Uterus (tissue), 4 donors: ENCODE results near the gene SMIM28. TPM values are rescaled to one million over a fixed set of nuclear protein-coding genes. Genes with fewer than 3 reads are reported as not detected.

ENCODE experiments used
- DNase-seq, 2 donors: peaks; one replicate each; pipeline ENCODE4 v3.0.0-alpha.2; 2019 to 2020
- H3K27ac ChIP-seq, 2 donors: fragments of 200-600 bp; sonication (generic); 1 replicate in 1 of 2; 2 replicates in 1 of 2; pipeline ENCODE4 v1.5.1; 2016 to 2018
- H3K27me3 ChIP-seq, 2 donors: fragments of 200-600 bp; sonication (generic); one replicate each; pipeline ENCODE4 v1.5.1; 2018 to 2019; ENCODE audit warnings: control low read depth in 1 of 2
- H3K36me3 ChIP-seq, 2 donors: fragments of 200-600 bp; sonication (generic); one replicate each; pipeline ENCODE4 v1.5.1; 2019; ENCODE audit warnings: control low read depth in 1 of 2
- H3K4me1 ChIP-seq, 2 donors: fragments of 200-600 bp; sonication (generic); one replicate each; pipeline ENCODE4 v1.5.1; 2018 to 2019; ENCODE audit warnings: control low read depth in 1 of 2
- H3K4me3 ChIP-seq, 2 donors: fragments of 200-600 bp; sonication (generic); 1 replicate in 1 of 2; 2 replicates in 1 of 2; pipeline ENCODE4 v1.5.1; 2018 to 2019; ENCODE audit warnings: mild to moderate bottlenecking in 1 of 2
- H3K9me3 ChIP-seq, 2 donors: fragments of 200-600 bp; sonication (generic); one replicate each; pipeline ENCODE4 v1.5.1; 2019; ENCODE audit warnings: control low read depth in 1 of 2
- POLR2A ChIP-seq, 2 donors: fragments of 450-650 bp; IDR thresholded peaks; one replicate each; pipeline ENCODE4 v1.6.1; 2016; ENCODE audit warnings: antibody characterized with exemption in 2 of 2, mild to moderate bottlenecking in 1 of 2, moderate library complexity in 1 of 2
- intact Hi-C: fragments of 100-400 bp; cut with DNase I; formaldehyde crosslinking; loops from one replicate; pipeline ENCODE4 v1.15.1; 2023; ENCODE audit warnings: low total_unique reads
- total RNA-seq, 4 donors: library from RNA; depleted of rRNA in 3 of 4; stranded (reverse); fragments of >200 nt in 3 of 4; gene quantifications; one replicate each; pipeline versions ENCODE4 v1.1.0 to v1.2.4, GENCODE V29; 2014 to 2023
- TF ChIP-seq, protein P1 (sequence below), 4 experiments: fragments of 200-600 bp in 2 of 4; fragments of 450-650 bp in 2 of 4; sonication (generic) in 2 of 4; IDR thresholded peaks; one replicate each; pipeline ENCODE4 v1.5.1; 2016 to 2019; ENCODE audit warnings: antibody characterized with exemption in 4 of 4, mild to moderate bottlenecking in 2 of 4, moderate library complexity in 1 of 4
- donor health status: DM: yes; HTN: yes; CAD: no.

SMIM28 gene
- total RNA-seq, 4 donors from 2014 or later, result not detected

DNA sequence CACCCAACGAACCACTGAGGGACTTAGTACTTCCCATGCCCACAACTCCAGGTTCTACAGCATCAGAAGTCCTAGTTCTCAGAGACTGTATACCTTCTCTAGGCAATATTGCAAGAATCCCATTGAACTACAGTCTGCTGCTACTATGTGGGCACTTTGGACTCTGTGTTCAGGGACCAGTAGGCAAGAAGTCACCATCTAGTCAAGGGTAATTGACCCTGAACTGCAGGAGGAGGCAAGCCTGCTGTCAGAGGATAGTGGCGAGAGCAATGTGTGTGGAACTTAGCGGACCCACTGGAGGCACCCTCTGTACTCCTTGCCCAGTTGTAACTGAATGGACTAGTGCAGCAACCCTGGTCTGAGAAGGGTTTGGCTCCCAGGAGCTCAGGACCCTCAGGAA is 42.1 kb downstream of the SMIM28 start:
- Histone ChIP-seq H3K27ac (no peak overlapping the region), H3K4me1 (no peaks in the 10 kb centered on the region), H3K36me3 (no peaks in the 10 kb centered on the region), H3K4me3 (no peak overlapping the region), H3K27me3 (no peaks in the 10 kb centered on the region), H3K9me3 (no peaks in the 10 kb centered on the region)
- intact Hi-C loops, result no loop called here
- TF ChIP-seq POLR2A (IDR thresholded peaks at IDR 0.05), result no peak
- TF ChIP-seq, protein P1, sequence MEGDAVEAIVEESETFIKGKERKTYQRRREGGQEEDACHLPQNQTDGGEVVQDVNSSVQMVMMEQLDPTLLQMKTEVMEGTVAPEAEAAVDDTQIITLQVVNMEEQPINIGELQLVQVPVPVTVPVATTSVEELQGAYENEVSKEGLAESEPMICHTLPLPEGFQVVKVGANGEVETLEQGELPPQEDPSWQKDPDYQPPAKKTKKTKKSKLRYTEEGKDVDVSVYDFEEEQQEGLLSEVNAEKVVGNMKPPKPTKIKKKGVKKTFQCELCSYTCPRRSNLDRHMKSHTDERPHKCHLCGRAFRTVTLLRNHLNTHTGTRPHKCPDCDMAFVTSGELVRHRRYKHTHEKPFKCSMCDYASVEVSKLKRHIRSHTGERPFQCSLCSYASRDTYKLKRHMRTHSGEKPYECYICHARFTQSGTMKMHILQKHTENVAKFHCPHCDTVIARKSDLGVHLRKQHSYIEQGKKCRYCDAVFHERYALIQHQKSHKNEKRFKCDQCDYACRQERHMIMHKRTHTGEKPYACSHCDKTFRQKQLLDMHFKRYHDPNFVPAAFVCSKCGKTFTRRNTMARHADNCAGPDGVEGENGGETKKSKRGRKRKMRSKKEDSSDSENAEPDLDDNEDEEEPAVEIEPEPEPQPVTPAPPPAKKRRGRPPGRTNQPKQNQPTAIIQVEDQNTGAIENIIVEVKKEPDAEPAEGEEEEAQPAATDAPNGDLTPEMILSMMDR (IDR thresholded peaks at IDR 0.05), result no peak
- DNase-seq, result no peak

DNA sequence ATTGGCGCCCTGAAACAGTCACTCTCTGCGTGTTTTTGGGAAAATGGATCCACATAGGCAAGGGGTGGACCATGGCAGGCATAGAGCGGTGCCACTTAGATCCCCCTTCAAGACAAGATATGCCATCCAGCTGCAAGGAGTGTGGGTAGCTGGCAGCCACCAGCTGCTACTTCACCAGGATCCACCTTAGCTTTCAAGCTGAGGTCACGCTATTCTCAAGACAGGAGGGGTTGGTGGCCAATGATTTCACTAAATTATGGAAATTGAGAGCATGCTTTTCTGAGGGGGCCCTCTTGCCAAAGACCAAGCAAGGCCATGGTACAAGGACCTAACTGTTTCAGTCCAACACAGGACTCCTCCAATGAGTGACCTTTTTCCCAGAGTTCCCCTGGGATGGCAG is 42.7 kb downstream of the SMIM28 start:
- no peak overlapping the region for H3K4me3 ChIP-seq
- H3K27ac ChIP-seq, result no peak overlapping the region
- no peaks in the 10 kb centered on the region for H3K9me3 ChIP-seq
- H3K27me3 ChIP-seq, result no peaks in the 10 kb centered on the region
- no peaks in the 10 kb centered on the region for H3K36me3 ChIP-seq
- H3K4me1 ChIP-seq, result no peaks in the 10 kb centered on the region
- TF ChIP-seq, protein P1 (IDR thresholded peaks at IDR 0.05), result no peak
- TF ChIP-seq POLR2A (IDR thresholded peaks at IDR 0.05), result no peak
- intact Hi-C loops, result no loop called here
- no peak for DNase-seq

DNA sequence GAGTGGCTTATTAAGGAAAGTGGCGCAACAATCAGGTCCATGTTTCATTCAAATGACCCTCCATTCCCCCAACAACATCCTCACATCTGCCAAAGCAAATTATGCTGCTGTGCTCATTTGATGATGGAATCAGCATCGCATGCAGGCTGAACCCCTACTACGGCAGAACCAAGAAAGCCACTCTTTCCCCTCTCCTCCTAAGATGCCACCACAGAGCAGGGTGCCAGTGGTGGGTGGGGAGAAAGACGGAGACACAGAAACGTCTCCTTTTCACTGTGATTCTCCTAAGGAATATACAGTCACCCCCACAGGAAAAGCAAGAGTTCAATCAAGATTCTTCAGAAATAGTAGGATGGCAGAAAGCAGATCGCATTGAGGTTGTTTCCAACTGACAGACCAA is 43.4 kb downstream of the SMIM28 start:
- no peaks in the 10 kb centered on the region for H3K9me3 ChIP-seq
- no peak overlapping the region for H3K4me3 ChIP-seq
- TF ChIP-seq, protein P1 (IDR thresholded peaks at IDR 0.05), result no peak
- TF ChIP-seq POLR2A (IDR thresholded peaks at IDR 0.05), result no peak
- no peaks in the 10 kb centered on the region for H3K4me1 ChIP-seq
- intact Hi-C loops, result no loop called here
- no peaks in the 10 kb centered on the region for H3K27me3 ChIP-seq
- DNase-seq, result no peak
- H3K27ac ChIP-seq, result no peak overlapping the region
- no peaks in the 10 kb centered on the region for H3K36me3 ChIP-seq

DNA sequence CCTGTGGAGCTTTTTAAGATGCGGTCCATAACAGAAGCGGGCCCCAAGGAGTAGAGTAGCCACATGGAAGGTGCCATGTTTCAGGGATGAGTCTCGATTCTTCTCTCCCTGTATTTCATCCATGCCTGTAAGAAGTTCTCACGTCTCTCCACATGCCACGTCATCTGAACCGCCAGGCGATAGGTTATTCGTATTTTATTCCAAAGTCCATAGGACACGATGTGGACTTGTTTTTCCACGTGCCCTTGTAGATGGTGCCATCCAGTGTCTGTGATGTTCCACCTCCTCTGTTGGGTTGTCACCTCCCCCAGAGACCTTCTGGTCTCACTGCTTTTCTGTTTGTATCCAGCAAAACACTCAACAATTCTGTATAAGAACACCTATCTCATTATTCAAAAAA is 43.9 kb downstream of the SMIM28 start:
- H3K4me1 ChIP-seq, result no peaks in the 10 kb centered on the region
- no peak for TF ChIP-seq POLR2A (IDR thresholded peaks at IDR 0.05)
- TF ChIP-seq, protein P1 (IDR thresholded peaks at IDR 0.05), result no peak
- H3K36me3 ChIP-seq, result no peaks in the 10 kb centered on the region
- DNase-seq, result no peak
- no peak overlapping the region for H3K4me3 ChIP-seq
- H3K27ac ChIP-seq, result no peak overlapping the region
- H3K9me3 ChIP-seq, result no peaks in the 10 kb centered on the region
- intact Hi-C loops, result no loop called here
- no peaks in the 10 kb centered on the region for H3K27me3 ChIP-seq

DNA sequence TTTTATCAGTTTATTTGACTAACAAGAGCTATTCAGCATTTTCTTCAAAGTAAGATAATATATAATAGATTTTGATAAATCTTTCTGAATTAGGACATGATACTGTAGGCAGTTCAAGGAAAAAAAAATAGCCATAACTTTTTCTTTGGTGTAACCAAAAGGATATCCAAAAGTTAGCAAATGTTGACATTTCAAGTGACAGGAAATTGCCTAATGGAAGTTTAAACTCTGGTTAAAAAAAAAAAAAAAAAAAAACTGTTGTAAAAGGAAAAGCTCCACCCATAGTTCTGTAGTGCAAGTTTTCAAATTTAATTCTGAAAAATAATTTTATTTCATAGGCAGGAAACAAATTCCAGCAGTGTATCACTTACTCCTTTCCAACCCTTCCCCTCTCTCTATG is 45.2 kb downstream of the SMIM28 start:
- Histone ChIP-seq H3K9me3 (no peaks in the 10 kb centered on the region), H3K27ac (no peak overlapping the region), H3K4me3 (no peak overlapping the region), H3K36me3 (no peaks in the 10 kb centered on the region), H3K4me1 (no peaks in the 10 kb centered on the region), H3K27me3 (no peaks in the 10 kb centered on the region)
- no peak for DNase-seq
- intact Hi-C loops, result no loop called here
- TF ChIP-seq, protein P1 (IDR thresholded peaks at IDR 0.05), result no peak
- TF ChIP-seq POLR2A (IDR thresholded peaks at IDR 0.05), result no peak
